K562 (cell line): Measurements from ENCODE around the gene EEFSEC. TPM values are rescaled to one million over a fixed set of nuclear protein-coding genes. Genes with fewer than 3 reads are reported as not detected.
A peak's percentile ranks its signal among the peaks of the same experiment; 100 is the strongest.

Experiments used
- ATAC-seq: fragments of 200-7000 bp; cut with Tn5 transposase; 3 replicates; pipeline ENCODE4 v1.9.1; 2020; ENCODE audit warnings: moderate library complexity
- BruUV-seq: library from RNA; stranded (reverse); fragments of 400-500 nt; replicated peaks from 2 replicates; lab custom pipeline; 2021; lab: Mats Ljungman, UMichigan
- CTCF ChIA-PET: fragments of 300-600 bp; formaldehyde crosslinking; extraction: SDS; loops from one replicate; lab custom pipeline; 2021; ENCODE audit warnings: low intra/inter-chr PET ratio; lab: Yijun Ruan, JAX
- POLR2A ChIA-PET: fragments of 300-600, 350-650 bp; sonication (Branson Sonifier 250); formaldehyde crosslinking; extraction: SDS; loops from one replicate; lab custom pipeline; 2021; ENCODE audit warnings: antibody characterized with exemption, inconsistent platforms; lab: Yijun Ruan, JAX
- DNase-seq, 4 experiments: peaks; one replicate each; pipeline versions ENCODE4 v3.0.0 to v3.0.0-alpha.2; 2011 to 2018; ENCODE audit warnings: low spot score in 3 of 4, mixed read lengths in 3 of 4; ENCODE audit errors: extremely low read depth in 1 of 4
- FAIRE-seq: peaks from 2 replicates; lab custom pipeline; 2011; peaks lifted over from hg19 to GRCh38; lab: Jason Lieb, UNC
- H2AFZ ChIP-seq: 2 replicates; pipeline ENCODE4 v1.6.0; 2011; ENCODE audit warnings: low read depth, low read length, control low read depth, inconsistent platforms
- H3K27ac ChIP-seq: fragments of 200-600 bp; 3 replicates; pipeline ENCODE4 v1.8.0; 2011; ENCODE audit warnings: low read depth, mild to moderate bottlenecking, control low read depth, inconsistent platforms, low read length, moderate library complexity, mixed read lengths; ENCODE audit errors: extremely low read depth
- H3K27me3 ChIP-seq, 2 experiments: fragments of 300-600 bp in 1 of 2; 2 replicates in 1 of 2; 3 replicates in 1 of 2; pipeline versions ENCODE4 v1.6.0 to v1.8.0; 2011; ENCODE audit warnings: inconsistent platforms in 2 of 2, low read length in 2 of 2, mild to moderate bottlenecking in 1 of 2, mixed read lengths in 1 of 2, moderate library complexity in 1 of 2; ENCODE audit not compliant: control insufficient read depth in 2 of 2, insufficient read depth in 2 of 2
- H3K36me3 ChIP-seq: fragments of 300-600 bp; 3 replicates; pipeline ENCODE4 v1.8.0; 2011; ENCODE audit warnings: mild to moderate bottlenecking, low read length, inconsistent platforms; ENCODE audit not compliant: control insufficient read depth, insufficient read depth
- H3K4me1 ChIP-seq, 2 experiments: fragments of 200-600 bp in 1 of 2; replicated peaks in 1 of 2; 2 replicates in 1 of 2; 3 replicates in 1 of 2; pipeline versions ENCODE4 v1.5.1 to v1.8.0; 2011; ENCODE audit warnings: inconsistent platforms in 2 of 2, low read length in 2 of 2, mild to moderate bottlenecking in 1 of 2, mixed read lengths in 1 of 2, moderate library complexity in 1 of 2; ENCODE audit not compliant: control insufficient read depth in 2 of 2, insufficient read depth in 2 of 2
- H3K4me2 ChIP-seq: 2 replicates; pipeline ENCODE4 v1.6.1; 2011; ENCODE audit warnings: low read length, control low read depth, inconsistent platforms, mixed read lengths; ENCODE audit not compliant: insufficient read depth
- H3K4me3 ChIP-seq: fragments of 200-600 bp; sonication (generic), shearing (Covaris generic); 2 replicates; pipeline ENCODE4 v1.5.1; 2016; ENCODE audit warnings: control low read depth, inconsistent platforms
- H3K79me2 ChIP-seq: fragments of 200-600 bp; 3 replicates; pipeline ENCODE4 v1.8.0; 2011; ENCODE audit warnings: low read length, inconsistent platforms; ENCODE audit not compliant: control insufficient read depth, insufficient read depth
- H3K9ac ChIP-seq, 2 experiments: 2 replicates each; pipeline versions ENCODE4 v1.6.0 to v1.6.1; 2011; ENCODE audit warnings: low read depth in 2 of 2, low read length in 2 of 2, control low read depth in 1 of 2, inconsistent platforms in 1 of 2, mild to moderate bottlenecking in 1 of 2, mixed read lengths in 1 of 2; ENCODE audit not compliant: insufficient read depth in 1 of 2
- H3K9me1 ChIP-seq: one replicate; pipeline ENCODE4 v1.6.0; 2011; ENCODE audit warnings: inconsistent platforms, mild to moderate bottlenecking, low read length, moderate library complexity; ENCODE audit not compliant: control insufficient read depth, insufficient read depth
- H3K9me3 ChIP-seq: replicated peaks from 2 replicates; pipeline ENCODE4 v1.5.1; 2011; ENCODE audit warnings: low read depth, low read length, inconsistent platforms; ENCODE audit not compliant: control insufficient read depth, insufficient read depth
- H4K20me1 ChIP-seq: replicated peaks from 2 replicates; pipeline ENCODE4 v1.6.1; 2011; ENCODE audit warnings: low read length, inconsistent platforms, mixed read lengths; ENCODE audit not compliant: control insufficient read depth, insufficient read depth
- ADNP ChIP-seq: fragments of 200-800 bp; sonication (Bioruptor generic); IDR thresholded peaks from 2 replicates; pipeline ENCODE4 v1.6.1; 2016; ENCODE audit warnings: missing genetic modification characterization, missing compliant biosample characterization
- ARID1B ChIP-seq: fragments of 450-650 bp; IDR thresholded peaks from 2 replicates; pipeline ENCODE4 v1.6.1; 2016; ENCODE audit warnings: antibody characterized with exemption, mild to moderate bottlenecking, inconsistent platforms
- ARNT ChIP-seq, 2 experiments: fragments of 450-650 bp; IDR thresholded peaks; 2 replicates each; pipeline ENCODE4 v1.6.1; 2016; ENCODE audit warnings: mild to moderate bottlenecking in 1 of 2
- BCOR ChIP-seq: fragments of 450-650 bp; IDR thresholded peaks from 2 replicates; pipeline ENCODE4 v1.6.1; 2016
- CBX1 ChIP-seq: sonication (generic); IDR thresholded peaks from 2 replicates; pipeline ENCODE4 v1.6.1; 2016; ENCODE audit warnings: antibody characterized with exemption, low read depth, mild to moderate bottlenecking
- CBX3 ChIP-seq, 2 experiments: IDR thresholded peaks; 1 replicate in 1 of 2; 2 replicates in 1 of 2; pipeline ENCODE4 v1.6.1; 2012; ENCODE audit warnings: inconsistent platforms in 2 of 2, low read length in 2 of 2, borderline replicate concordance in 1 of 2, control low read depth in 1 of 2
- CHCHD3 ChIP-seq: fragments of 250-450 bp; sonication (Bioruptor Pico); IDR thresholded peaks from 2 replicates; pipeline ENCODE4 v2.1.2; 2022; ENCODE audit warnings: mild to moderate bottlenecking
- EGR1 ChIP-seq: fragments of 450-650 bp; conservative IDR thresholded peaks from 2 replicates; pipeline ENCODE4 v1.6.1; 2017; ENCODE audit warnings: mild to moderate bottlenecking
- FOXK1 ChIP-seq: sonication (generic); formaldehyde crosslinking; IDR thresholded peaks from 2 replicates; pipeline ENCODE4 v1.8.0; 2022; ENCODE audit warnings: missing genetic modification reagents, mild to moderate bottlenecking, borderline replicate concordance
- GATA2 ChIP-seq: sonication (generic); formaldehyde crosslinking; IDR thresholded peaks from 2 replicates; pipeline ENCODE4 v1.4.0; 2020; ENCODE audit warnings: mild to moderate bottlenecking, missing genetic modification reagents
- JUNB ChIP-seq: fragments of 450-650 bp; formaldehyde crosslinking; conservative IDR thresholded peaks from 2 replicates; pipeline ENCODE4 v1.4.0; 2020; ENCODE audit warnings: mild to moderate bottlenecking
- KDM1A ChIP-seq, 2 experiments: fragments of 450-650 bp; IDR thresholded peaks; 2 replicates each; pipeline ENCODE4 v1.6.1; 2016; ENCODE audit warnings: mild to moderate bottlenecking in 2 of 2
- MEF2D ChIP-seq: conservative IDR thresholded peaks from 2 replicates; pipeline ENCODE4 v1.6.1; 2016; ENCODE audit warnings: low read depth, missing genetic modification characterization, missing compliant biosample characterization
- RBM25 ChIP-seq: fragments of 200-400 bp; formaldehyde crosslinking; IDR thresholded peaks from 2 replicates; pipeline ENCODE4 v1.6.1; 2018; ENCODE audit warnings: low read length, low read depth, moderate library complexity; ENCODE audit not compliant: severe bottlenecking
- RCOR1 ChIP-seq, 2 experiments: IDR thresholded peaks; 2 replicates each; pipeline ENCODE4 v1.6.1; 2012; ENCODE audit warnings: low read depth in 2 of 2, low read length in 2 of 2, borderline replicate concordance in 1 of 2, improper control_type of control experiment in 1 of 2
- TAL1 ChIP-seq: fragments of 450-650 bp; IDR thresholded peaks from 2 replicates; pipeline ENCODE4 v1.6.1; 2016; ENCODE audit warnings: mild to moderate bottlenecking
- ZBTB1 ChIP-seq: sonication (generic); formaldehyde crosslinking; IDR thresholded peaks from 2 replicates; pipeline ENCODE4 v1.8.1; 2023; ENCODE audit warnings: missing genetic modification reagents, low read depth, mild to moderate bottlenecking, borderline replicate concordance
- ZBTB43 ChIP-seq: sonication (generic); formaldehyde crosslinking; IDR thresholded peaks from 2 replicates; pipeline ENCODE4 v1.8.0; 2023; ENCODE audit warnings: mild to moderate bottlenecking, missing genetic modification reagents
- ZNF436 ChIP-seq: fragments of 250-450, 450-650 bp; sonication (Bioruptor Pico); formaldehyde crosslinking; IDR thresholded peaks from 2 replicates; pipeline ENCODE4 v1.7.0; 2020; ENCODE audit warnings: mild to moderate bottlenecking
- WGBS: fragments of 100-300 bp; shearing (Covaris generic); methylation state at CpG from one replicate; pipeline ENCODE4 v1.1.6; 2016; ENCODE audit warnings: low coverage, mixed read lengths; ENCODE audit not compliant: insufficient coverage; ENCODE audit errors: missing lambda C conversion rate; 5-methylcytosine and 5-hydroxymethylcytosine counted together
- in situ Hi-C: fragments of 300-500 bp; cut with MboI; formaldehyde crosslinking; loops from 4 replicates; pipeline ENCODE4 v1.15.0; 2018; ENCODE audit warnings: inconsistent platforms, mixed read lengths
- intact Hi-C: fragments of 100-400 bp; cut with micrococcal nuclease; formaldehyde crosslinking; loops from 2 replicates; pipeline ENCODE4 v1.14.2; 2022
- polyA plus RNA-seq, 8 experiments: library from polyadenylated mRNA; depleted of rRNA in 4 of 8; stranded (reverse) in 5 of 8; unstranded in 3 of 8; fragments of >200 nt; fragmentation: Nextera tagmentation in 2 of 8; fragmentation: Illumina TruSeq in 1 of 8; extraction: Ambion mirVana in 2 of 8; extraction: Trizol in 1 of 8; gene quantifications; 2 replicates each; pipeline versions ENCODE4 v1.2.1 to v1.2.3, GENCODE V29; 2011 to 2014; ENCODE audit warnings: inconsistent platforms in 1 of 8, missing spikeins in 1 of 8
- total RNA-seq, 7 experiments: library from RNA; depleted of rRNA in 6 of 7; stranded (reverse); fragments of >200 nt in 6 of 7; fragmentation: Illumina TruSeq in 2 of 7; extraction: Trizol in 2 of 7; gene quantifications; 2 replicates each; pipeline versions ENCODE4 v1.2.1 to v1.2.3, GENCODE V29; 2011 to 2021; ENCODE audit warnings: low replicate concordance in 1 of 7
- TF ChIP-seq, protein P1 (sequence below): fragments of 200-800 bp; sonication (Bioruptor generic); IDR thresholded peaks from 2 replicates; pipeline ENCODE4 v1.6.1; 2017; ENCODE audit warnings: missing genetic modification characterization, missing compliant biosample characterization

EEFSEC gene
- total and polyA plus RNA-seq, 9 of the 15 experiments (the other 6 are each of a cell fraction or from before 2014, with no cell fraction given): 0.35 to 11.8 (median 7.7) TPM

GRCh38 chr3:128456776-128457715 is 303.8 kb downstream of the EEFSEC start:
- Histone ChIP-seq H3K27ac (no peak overlapping the region), H3K27me3 (no peaks in the 10 kb centered on the region; a peak in 2 of 5 replicates), H3K9ac (peak overlapping the region in 1 of 2 experiments; percentile 56; a peak in 1 of 4 replicates), H3K9me3 (no peaks in the 10 kb centered on the region), H2AFZ (no peak overlapping the region), H4K20me1 (no peaks in the 10 kb centered on the region), H3K4me2 (no peak overlapping the region), H3K4me1 (peaks cover 6 to 50% of the 10 kb centered on the region in 2 experiments; a peak in 3 of 5 replicates), H3K79me2 (no peaks in the 10 kb centered on the region), H3K4me3 (no peak overlapping the region), H3K36me3 (no peaks in the 10 kb centered on the region), H3K9me1 (no peaks in the 10 kb centered on the region)
- BruUV-seq: no TSS peak
- ATAC-seq (peak; percentile 16; the same call in 1 of the 3 replicates), FAIRE-seq (no peak), DNase-seq (peak; percentile 40 to 87 (median 68))
- in situ Hi-C loops: no loop called here
- POLR2A ChIA-PET: interaction anchor here (0.6 to 1.6 kb wide), 3 partner anchors 17 to 73 kb away, joined by 3 read pairs; no protein-coding TSS in a partner anchor
- intact Hi-C loops: no loop called here
- WGBS: 20% methylated on average over 9 of the region's 27 CpGs
- CTCF ChIA-PET: no interaction called here
- peak; percentile 97 for TF ChIP-seq ADNP (tag)
- TF ChIP-seq RBM25: peak; percentile 92
- no peak for TF ChIP-seq CHCHD3
- TF ChIP-seq ZBTB1: no peak
- no peak for TF ChIP-seq ZBTB43 (CRISPR knock-in tag)
- TF ChIP-seq ARNT (IDR thresholded peaks at IDR 0.05): no peak
- TF ChIP-seq CBX3 (IDR thresholded peaks at IDR 0.05; ENCODE audit: borderline replicate concordance in 1 of 2, low read length in 2 of 2): 0 out of 3 replicates have a peak, but pooled peaks of 1 of the 2 experiments have one; percentile 16
- peak; percentile 65 to 76; a peak in 3 of 4 replicates for TF ChIP-seq KDM1A (IDR thresholded peaks at IDR 0.05)
- peak in 1 of 2 experiments; percentile 79; a peak in 3 of 4 replicates for TF ChIP-seq RCOR1 (IDR thresholded peaks at IDR 0.05; ENCODE audit: borderline replicate concordance in 1 of 2, low read depth in 2 of 2, low read length in 2 of 2)
- TF ChIP-seq ARID1B: peak; percentile 58
- TF ChIP-seq ZNF436 (CRISPR knock-in tag): no peak
- peak; percentile 53 for TF ChIP-seq EGR1
- TF ChIP-seq, protein P1, sequence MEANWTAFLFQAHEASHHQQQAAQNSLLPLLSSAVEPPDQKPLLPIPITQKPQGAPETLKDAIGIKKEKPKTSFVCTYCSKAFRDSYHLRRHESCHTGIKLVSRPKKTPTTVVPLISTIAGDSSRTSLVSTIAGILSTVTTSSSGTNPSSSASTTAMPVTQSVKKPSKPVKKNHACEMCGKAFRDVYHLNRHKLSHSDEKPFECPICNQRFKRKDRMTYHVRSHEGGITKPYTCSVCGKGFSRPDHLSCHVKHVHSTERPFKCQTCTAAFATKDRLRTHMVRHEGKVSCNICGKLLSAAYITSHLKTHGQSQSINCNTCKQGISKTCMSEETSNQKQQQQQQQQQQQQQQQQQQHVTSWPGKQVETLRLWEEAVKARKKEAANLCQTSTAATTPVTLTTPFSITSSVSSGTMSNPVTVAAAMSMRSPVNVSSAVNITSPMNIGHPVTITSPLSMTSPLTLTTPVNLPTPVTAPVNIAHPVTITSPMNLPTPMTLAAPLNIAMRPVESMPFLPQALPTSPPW (CRISPR knock-in tag): peak; percentile 56; the same call in 1 of the 2 replicates
- no peak for TF ChIP-seq FOXK1 (CRISPR knock-in tag)
- TF ChIP-seq JUNB (CRISPR knock-in tag): no peak
- TF ChIP-seq BCOR: peak; percentile 78
- TF ChIP-seq TAL1: peak; percentile 34
- TF ChIP-seq CBX1: peak; percentile 86; the same call in 1 of the 2 replicates
- peak; percentile 37; the same call in 1 of the 2 replicates for TF ChIP-seq GATA2
- no peak for TF ChIP-seq MEF2D (tag)
